K562 (cell line): Measurements from ENCODE around the gene CHRNB1. TPM values are rescaled to one million over a fixed set of nuclear protein-coding genes. Genes with fewer than 3 reads are reported as not detected.

Experiments
- ATAC-seq: fragments of 200-7000 bp; cut with Tn5 transposase; 3 replicates; pipeline ENCODE4 v1.9.1; 2020; ENCODE audit warnings: moderate library complexity
- BruUV-seq: library from RNA; stranded (reverse); fragments of 400-500 nt; replicated peaks from 2 replicates; lab custom pipeline; 2021; lab: Mats Ljungman, UMichigan
- CTCF ChIA-PET: fragments of 300-600 bp; formaldehyde crosslinking; extraction: SDS; loops from one replicate; lab custom pipeline; 2021; ENCODE audit warnings: low intra/inter-chr PET ratio; lab: Yijun Ruan, JAX
- POLR2A ChIA-PET: fragments of 300-600, 350-650 bp; sonication (Branson Sonifier 250); formaldehyde crosslinking; extraction: SDS; loops from one replicate; lab custom pipeline; 2021; ENCODE audit warnings: antibody characterized with exemption, inconsistent platforms; lab: Yijun Ruan, JAX
- DNase-seq, 4 experiments: peaks; one replicate each; pipeline versions ENCODE4 v3.0.0 to v3.0.0-alpha.2; 2011 to 2018; ENCODE audit warnings: low spot score in 3 of 4, mixed read lengths in 3 of 4; ENCODE audit errors: extremely low read depth in 1 of 4
- FAIRE-seq: peaks from 2 replicates; lab custom pipeline; 2011; peaks lifted over from hg19 to GRCh38; lab: Jason Lieb, UNC
- H2AFZ ChIP-seq: 2 replicates; pipeline ENCODE4 v1.6.0; 2011; ENCODE audit warnings: low read depth, low read length, control low read depth, inconsistent platforms
- H3K27ac ChIP-seq: fragments of 200-600 bp; 3 replicates; pipeline ENCODE4 v1.8.0; 2011; ENCODE audit warnings: low read depth, mild to moderate bottlenecking, control low read depth, inconsistent platforms, low read length, moderate library complexity, mixed read lengths; ENCODE audit errors: extremely low read depth
- H3K27me3 ChIP-seq, 2 experiments: fragments of 300-600 bp in 1 of 2; 2 replicates in 1 of 2; 3 replicates in 1 of 2; pipeline versions ENCODE4 v1.6.0 to v1.8.0; 2011; ENCODE audit warnings: inconsistent platforms in 2 of 2, low read length in 2 of 2, mild to moderate bottlenecking in 1 of 2, mixed read lengths in 1 of 2, moderate library complexity in 1 of 2; ENCODE audit not compliant: control insufficient read depth in 2 of 2, insufficient read depth in 2 of 2
- H3K36me3 ChIP-seq: fragments of 300-600 bp; 3 replicates; pipeline ENCODE4 v1.8.0; 2011; ENCODE audit warnings: mild to moderate bottlenecking, low read length, inconsistent platforms; ENCODE audit not compliant: control insufficient read depth, insufficient read depth
- H3K4me1 ChIP-seq, 2 experiments: fragments of 200-600 bp in 1 of 2; replicated peaks in 1 of 2; 2 replicates in 1 of 2; 3 replicates in 1 of 2; pipeline versions ENCODE4 v1.5.1 to v1.8.0; 2011; ENCODE audit warnings: inconsistent platforms in 2 of 2, low read length in 2 of 2, mild to moderate bottlenecking in 1 of 2, mixed read lengths in 1 of 2, moderate library complexity in 1 of 2; ENCODE audit not compliant: control insufficient read depth in 2 of 2, insufficient read depth in 2 of 2
- H3K4me2 ChIP-seq: 2 replicates; pipeline ENCODE4 v1.6.1; 2011; ENCODE audit warnings: low read length, control low read depth, inconsistent platforms, mixed read lengths; ENCODE audit not compliant: insufficient read depth
- H3K4me3 ChIP-seq: fragments of 200-600 bp; sonication (generic), shearing (Covaris generic); 2 replicates; pipeline ENCODE4 v1.5.1; 2016; ENCODE audit warnings: control low read depth, inconsistent platforms
- H3K79me2 ChIP-seq: fragments of 200-600 bp; 3 replicates; pipeline ENCODE4 v1.8.0; 2011; ENCODE audit warnings: low read length, inconsistent platforms; ENCODE audit not compliant: control insufficient read depth, insufficient read depth
- H3K9ac ChIP-seq, 2 experiments: 2 replicates each; pipeline versions ENCODE4 v1.6.0 to v1.6.1; 2011; ENCODE audit warnings: low read depth in 2 of 2, low read length in 2 of 2, control low read depth in 1 of 2, inconsistent platforms in 1 of 2, mild to moderate bottlenecking in 1 of 2, mixed read lengths in 1 of 2; ENCODE audit not compliant: insufficient read depth in 1 of 2
- H3K9me1 ChIP-seq: one replicate; pipeline ENCODE4 v1.6.0; 2011; ENCODE audit warnings: inconsistent platforms, mild to moderate bottlenecking, low read length, moderate library complexity; ENCODE audit not compliant: control insufficient read depth, insufficient read depth
- H3K9me3 ChIP-seq: replicated peaks from 2 replicates; pipeline ENCODE4 v1.5.1; 2011; ENCODE audit warnings: low read depth, low read length, inconsistent platforms; ENCODE audit not compliant: control insufficient read depth, insufficient read depth
- H4K20me1 ChIP-seq: replicated peaks from 2 replicates; pipeline ENCODE4 v1.6.1; 2011; ENCODE audit warnings: low read length, inconsistent platforms, mixed read lengths; ENCODE audit not compliant: control insufficient read depth, insufficient read depth
- ATF6 ChIP-seq: sonication (generic); formaldehyde crosslinking; IDR thresholded peaks from 2 replicates; pipeline ENCODE4 v1.4.0; 2020; ENCODE audit warnings: mild to moderate bottlenecking, missing genetic modification reagents
- CTCF ChIP-seq, 3 experiments: IDR thresholded peaks in 2 of 3; conservative IDR thresholded peaks in 1 of 3; 2 replicates each; pipeline ENCODE4 v1.5.1; 2011 to 2012; ENCODE audit warnings: low read length in 3 of 3, mild to moderate bottlenecking in 3 of 3, control low read depth in 2 of 3, improper control_type of control experiment in 1 of 3, inconsistent platforms in 1 of 3, low read depth in 1 of 3, mixed read lengths in 1 of 3, moderate library complexity in 1 of 3; ENCODE audit not compliant: insufficient read depth in 2 of 3
- HDAC2 ChIP-seq: fragments of 450-650 bp; IDR thresholded peaks from 2 replicates; pipeline ENCODE4 v1.6.1; 2016; ENCODE audit warnings: mild to moderate bottlenecking
- POLR3G ChIP-seq: IDR thresholded peaks from 2 replicates; pipeline ENCODE4 v1.6.1; 2011; ENCODE audit not compliant: insufficient read length, insufficient replicate concordance; ENCODE audit errors: extremely low read depth
- SMARCA5 ChIP-seq: fragments of 450-650 bp; IDR thresholded peaks from 2 replicates; pipeline ENCODE4 v1.6.1; 2016
- SRSF3 ChIP-seq: fragments of 200-400 bp; formaldehyde crosslinking; IDR thresholded peaks from 2 replicates; pipeline ENCODE4 v1.6.1; 2016; ENCODE audit warnings: mild to moderate bottlenecking, low read length, moderate library complexity; ENCODE audit not compliant: insufficient read depth
- TCF3 ChIP-seq: sonication (generic); formaldehyde crosslinking; IDR thresholded peaks from 2 replicates; pipeline ENCODE4 v1.4.0; 2020; ENCODE audit warnings: mild to moderate bottlenecking, missing genetic modification reagents
- THAP12 ChIP-seq: fragments of 250-450 bp; sonication (Bioruptor Pico); IDR thresholded peaks from 2 replicates; pipeline ENCODE4 v1.9.0; 2021; ENCODE audit warnings: mild to moderate bottlenecking, inconsistent platforms
- ZNF668 ChIP-seq: fragments of 250-450 bp; sonication (Bioruptor Pico); IDR thresholded peaks from 2 replicates; pipeline ENCODE4 v1.8.0; 2022; ENCODE audit warnings: mild to moderate bottlenecking, inconsistent platforms
- ZNF77 ChIP-seq: fragments of 250-450 bp; sonication (Bioruptor Pico); IDR thresholded peaks from 2 replicates; pipeline ENCODE4 v1.5.0; 2020
- WGBS: fragments of 100-300 bp; shearing (Covaris generic); methylation state at CpG from one replicate; pipeline ENCODE4 v1.1.6; 2016; ENCODE audit warnings: low coverage, mixed read lengths; ENCODE audit not compliant: insufficient coverage; ENCODE audit errors: missing lambda C conversion rate; 5-methylcytosine and 5-hydroxymethylcytosine counted together
- in situ Hi-C: fragments of 300-500 bp; cut with MboI; formaldehyde crosslinking; loops from 4 replicates; pipeline ENCODE4 v1.15.0; 2018; ENCODE audit warnings: inconsistent platforms, mixed read lengths
- intact Hi-C: fragments of 100-400 bp; cut with micrococcal nuclease; formaldehyde crosslinking; loops from 2 replicates; pipeline ENCODE4 v1.14.2; 2022
- polyA plus RNA-seq, 8 experiments: library from polyadenylated mRNA; depleted of rRNA in 4 of 8; stranded (reverse) in 5 of 8; unstranded in 3 of 8; fragments of >200 nt; fragmentation: Nextera tagmentation in 2 of 8; fragmentation: Illumina TruSeq in 1 of 8; extraction: Ambion mirVana in 2 of 8; extraction: Trizol in 1 of 8; gene quantifications; 2 replicates each; pipeline versions ENCODE4 v1.2.1 to v1.2.3, GENCODE V29; 2011 to 2014; ENCODE audit warnings: inconsistent platforms in 1 of 8, missing spikeins in 1 of 8
- total RNA-seq, 7 experiments: library from RNA; depleted of rRNA in 6 of 7; stranded (reverse); fragments of >200 nt in 6 of 7; fragmentation: Illumina TruSeq in 2 of 7; extraction: Trizol in 2 of 7; gene quantifications; 2 replicates each; pipeline versions ENCODE4 v1.2.1 to v1.2.3, GENCODE V29; 2011 to 2021; ENCODE audit warnings: low replicate concordance in 1 of 7

Gene CHRNB1
- total and polyA plus RNA-seq, 9 of the 15 experiments (the other 6 are each of a cell fraction or from before 2014, with no cell fraction given): 4.7 to 12.3 (median 6.8) TPM

- Histone ChIP-seq H3K4me1 (peaks cover 37 to 57% of the 10 kb centered on the region in 2 experiments), H2AFZ (no peak overlapping the region), H3K27ac (peak overlapping the region; percentile 92), H3K36me3 (no peaks in the 10 kb centered on the region; the same call in 1 of the 3 replicates), H3K27me3 (no peaks in the 10 kb centered on the region), H3K4me3 (peak overlapping the region; percentile 70; the same call in 1 of the 2 replicates), H3K9me1 (no peaks in the 10 kb centered on the region), H3K4me2 (peak overlapping the region; percentile 93), H3K9ac (peak overlapping the region; percentile 82 to 94), H3K79me2 (peaks cover 78% of the 10 kb centered on the region), H3K9me3 (no peaks in the 10 kb centered on the region), H4K20me1 (0 out of 2 replicates have a peak, but pooled peaks cover 13% of the 10 kb centered on the region)
- BruUV-seq: no TSS peak
- in situ Hi-C loops (no loop called here), intact Hi-C loops (no loop called here)
- CTCF ChIA-PET: no interaction called here
- WGBS: 72% methylated on average over 3 of the region's 5 CpGs
- TF ChIP-seq CTCF (IDR thresholded peaks at IDR 0.05 in 2 of 3, conservative IDR thresholded peaks at IDR 0.05 in 1 of 3; ENCODE audit: insufficient read depth in 2 of 3, low read depth in 1 of 3, low read length in 3 of 3) (no peak), TCF3 (CRISPR knock-in tag) (no peak), ZNF77 (CRISPR knock-in tag) (no peak), ZNF668 (CRISPR knock-in tag) (no peak), SRSF3 (no peak), HDAC2 (no peak), ATF6 (CRISPR knock-in tag) (no peak), SMARCA5 (no peak), THAP12 (CRISPR knock-in tag) (no peak), POLR3G (no peak)
- FAIRE-seq (no peak), DNase-seq (no peak), ATAC-seq (no peak)
- POLR2A ChIA-PET: interaction anchor here (0.5 to 2.6 kb wide), 7 partner anchors 8 to 210 kb away, joined by 3 to 13 read pairs (median 6); partner anchors contain the start of gene POLR2A
Measured at GRCh38 chr17:7476951-7477350, 32.1 kb downstream of the CHRNB1 start.
